Neuronal stem cell (in vitro differentiated cells): Measurements from ENCODE around the gene EGFL6.

Experiments
- DNase-seq: peaks from one replicate; pipeline ENCODE4 v3.0.0-alpha.2; 2013; ENCODE audit warnings: low spot score
- H2AFZ ChIP-seq: one replicate; pipeline ENCODE4 v1.6.1; 2013; ENCODE audit warnings: mild to moderate bottlenecking, low read length, inconsistent platforms
- H2AK5ac ChIP-seq: 2 replicates; pipeline ENCODE4 v1.6.1; 2013; ENCODE audit warnings: low read depth, mild to moderate bottlenecking, inconsistent platforms, low read length, moderate library complexity, mixed read lengths
- H2BK120ac ChIP-seq: 2 replicates; pipeline ENCODE4 v1.6.1; 2013; ENCODE audit warnings: low read depth, mild to moderate bottlenecking, inconsistent platforms, low read length, moderate library complexity, mixed read lengths
- H2BK12ac ChIP-seq: one replicate; pipeline ENCODE4 v1.6.1; 2013; ENCODE audit warnings: low read length, inconsistent platforms
- H2BK15ac ChIP-seq: 2 replicates; pipeline ENCODE4 v1.6.1; 2013; ENCODE audit warnings: mild to moderate bottlenecking, low read length, inconsistent platforms, mixed read lengths
- H2BK5ac ChIP-seq: one replicate; pipeline ENCODE4 v1.6.1; 2013; ENCODE audit warnings: inconsistent platforms, mild to moderate bottlenecking, low read length, moderate library complexity
- H3K14ac ChIP-seq: one replicate; pipeline ENCODE4 v1.6.1; 2013; ENCODE audit warnings: low read length, inconsistent platforms
- H3K18ac ChIP-seq: 2 replicates; pipeline ENCODE4 v1.6.1; 2013; ENCODE audit warnings: low read length, inconsistent platforms
- H3K23ac ChIP-seq: 2 replicates; pipeline ENCODE4 v1.6.1; 2013; ENCODE audit warnings: low read depth, mild to moderate bottlenecking, mixed read lengths, low read length, inconsistent platforms; ENCODE audit not compliant: poor library complexity
- H3K27ac ChIP-seq: replicated peaks from 3 replicates; pipeline ENCODE4 v1.5.1; 2013; ENCODE audit warnings: low read length, inconsistent platforms
- H3K27me3 ChIP-seq, 3 experiments: 2 replicates each; pipeline ENCODE4 v1.6.1; 2013; ENCODE audit warnings: low read length in 3 of 3, mild to moderate bottlenecking in 2 of 3, inconsistent platforms in 1 of 3, low read depth in 1 of 3, mixed read lengths in 1 of 3, moderate library complexity in 1 of 3; ENCODE audit not compliant: control insufficient read depth in 3 of 3, insufficient read depth in 3 of 3
- H3K36me3 ChIP-seq, 2 donors: replicated peaks in 1 of 2; 2 replicates each; pipeline ENCODE4 v1.6.1; 2013; ENCODE audit warnings: low read length in 2 of 2; ENCODE audit not compliant: control insufficient read depth in 2 of 2, insufficient read depth in 2 of 2
- H3K4ac ChIP-seq: 2 replicates; pipeline ENCODE4 v1.6.1; 2013; ENCODE audit warnings: inconsistent platforms, mild to moderate bottlenecking, low read length, moderate library complexity
- H3K4me1 ChIP-seq, 2 donors: 1 replicate in 1 of 2; 2 replicates in 1 of 2; pipeline ENCODE4 v1.6.1; 2013; ENCODE audit warnings: low read length in 2 of 2, low read depth in 1 of 2; ENCODE audit not compliant: control insufficient read depth in 2 of 2, insufficient read depth in 1 of 2
- H3K4me2 ChIP-seq: one replicate; pipeline ENCODE4 v1.6.1; 2013; ENCODE audit warnings: mild to moderate bottlenecking, low read length, inconsistent platforms; ENCODE audit not compliant: insufficient read depth, poor library complexity, severe bottlenecking
- H3K4me3 ChIP-seq, 2 donors: 2 replicates each; pipeline ENCODE4 v1.5.1; 2013; ENCODE audit warnings: low read length in 2 of 2, mild to moderate bottlenecking in 2 of 2, inconsistent platforms in 1 of 2, moderate library complexity in 1 of 2
- H3K79me1 ChIP-seq: one replicate; pipeline ENCODE4 v1.6.1; 2013; ENCODE audit warnings: low read depth, mild to moderate bottlenecking, inconsistent platforms, low read length, moderate library complexity
- H3K9ac ChIP-seq: one replicate; pipeline ENCODE4 v1.6.1; 2013; ENCODE audit warnings: mild to moderate bottlenecking, low read depth, low read length, inconsistent platforms; ENCODE audit not compliant: poor library complexity
- H3K9me3 ChIP-seq, 2 donors: replicated peaks in 1 of 2; 2 replicates each; pipeline versions ENCODE3 to v1.6.1; 2013; ENCODE audit warnings: low read length in 2 of 2, mild to moderate bottlenecking in 2 of 2, inconsistent platforms in 1 of 2, low read depth in 1 of 2, mixed read lengths in 1 of 2, moderate library complexity in 1 of 2; ENCODE audit not compliant: control insufficient read depth in 2 of 2, insufficient read depth in 1 of 2
- H4K8ac ChIP-seq: one replicate; pipeline ENCODE4 v1.6.1; 2013; ENCODE audit warnings: low read depth, mild to moderate bottlenecking, inconsistent platforms, low read length, moderate library complexity
- H4K91ac ChIP-seq: one replicate; pipeline ENCODE4 v1.6.1; 2013; ENCODE audit warnings: low read length, low read depth, mild to moderate bottlenecking, inconsistent platforms; ENCODE audit not compliant: poor library complexity
- WGBS, 2 donors: extraction: QIAGEN DNeasy Blood & Tissue Kit; methylation state at CpG; one replicate each; pipeline ENCODE4 v1.1.7; 2013; ENCODE audit warnings: missing lambda C conversion rate in 2 of 2, mixed read lengths in 1 of 2; ENCODE audit not compliant: insufficient read length in 2 of 2, insufficient replicate concordance in 1 of 2; ENCODE audit errors: extremely low coverage in 2 of 2; 5-methylcytosine and 5-hydroxymethylcytosine counted together

The EGFL6 gene

GRCh38 chrX:13598877-13599276, 29.5 kb downstream of the EGFL6 start:
- no peak for DNase-seq
- Histone ChIP-seq H3K23ac (no peak overlapping the region), H3K4me1 (no peaks in the 10 kb centered on the region), H2BK5ac (no peak overlapping the region), H3K79me1 (no peaks in the 10 kb centered on the region), H2AFZ (no peak overlapping the region), H4K8ac (no peak overlapping the region), H3K27me3 (peaks cover 0 to 3% (median 0%) of the 10 kb centered on the region in 3 experiments), H3K18ac (no peak overlapping the region), H3K14ac (no peak overlapping the region), H3K9me3 (no peaks in the 10 kb centered on the region), H3K27ac (no peak overlapping the region), H2BK12ac (no peak overlapping the region), H2BK15ac (no peak overlapping the region), H4K91ac (no peak overlapping the region), H3K4ac (no peak overlapping the region), H2BK120ac (no peak overlapping the region), H3K4me3 (no peak overlapping the region), H3K36me3 (no peaks in the 10 kb centered on the region), H3K9ac (no peak overlapping the region), H3K4me2 (no peak overlapping the region), H2AK5ac (no peak overlapping the region)
- WGBS, 2 donors, result no CpG with 5 or more reads among the region's 3 CpGs

- Histone ChIP-seq H3K27ac (no peak overlapping the region), H3K79me1 (no peaks in the 10 kb centered on the region), H2BK5ac (no peak overlapping the region), H3K36me3 (no peaks in the 10 kb centered on the region), H2AK5ac (no peak overlapping the region), H4K8ac (no peak overlapping the region), H2AFZ (no peak overlapping the region), H3K4me1 (no peaks in the 10 kb centered on the region), H3K4me2 (no peak overlapping the region), H3K9ac (no peak overlapping the region), H3K27me3 (peaks cover 0 to 3% (median 0%) of the 10 kb centered on the region in 3 experiments), H2BK120ac (no peak overlapping the region), H3K23ac (no peak overlapping the region), H4K91ac (no peak overlapping the region), H2BK12ac (no peak overlapping the region), H3K4ac (no peak overlapping the region), H3K14ac (no peak overlapping the region), H3K9me3 (no peaks in the 10 kb centered on the region), H2BK15ac (no peak overlapping the region), H3K4me3 (no peak overlapping the region), H3K18ac (no peak overlapping the region)
- no CpG with 5 or more reads among the region's 1 CpG for WGBS, 2 donors
- DNase-seq, result no peak
Observed at GRCh38 chrX:13599491-13599890, 30.1 kb downstream of the EGFL6 start.

GRCh38 chrX:13605611-13606010, 36.2 kb downstream of the EGFL6 start:
- Histone ChIP-seq H3K79me1 (no peaks in the 10 kb centered on the region), H3K14ac (no peak overlapping the region), H3K4me1 (peaks cover 0 to 4% of the 10 kb centered on the region in 2 donors), H3K4me2 (no peak overlapping the region), H2BK12ac (no peak overlapping the region), H3K18ac (no peak overlapping the region), H2BK15ac (no peak overlapping the region), H3K4ac (no peak overlapping the region), H3K9ac (no peak overlapping the region), H2BK120ac (no peak overlapping the region), H3K36me3 (no peaks in the 10 kb centered on the region), H3K27ac (no peak overlapping the region), H2AFZ (no peak overlapping the region), H4K91ac (no peak overlapping the region), H3K9me3 (no peaks in the 10 kb centered on the region), H3K27me3 (no peaks in the 10 kb centered on the region), H4K8ac (no peak overlapping the region), H2BK5ac (no peak overlapping the region), H2AK5ac (no peak overlapping the region), H3K4me3 (no peak overlapping the region), H3K23ac (no peak overlapping the region)
- no peak for DNase-seq
- WGBS, 2 donors, result no CpG with 5 or more reads among the region's 1 CpG

GRCh38 chrX:13607331-13607995, 38.1 kb downstream of the EGFL6 start:
- Histone ChIP-seq H3K4me1 (peaks cover 0 to 4% of the 10 kb centered on the region in 2 donors), H3K9ac (no peak overlapping the region), H2BK5ac (no peak overlapping the region), H3K18ac (no peak overlapping the region), H3K23ac (no peak overlapping the region), H3K4me2 (no peak overlapping the region), H4K8ac (no peak overlapping the region), H2BK12ac (no peak overlapping the region), H3K4me3 (no peak overlapping the region), H3K27ac (no peak overlapping the region), H3K79me1 (no peaks in the 10 kb centered on the region), H2BK120ac (no peak overlapping the region), H4K91ac (no peak overlapping the region), H2AK5ac (no peak overlapping the region), H3K9me3 (no peaks in the 10 kb centered on the region), H3K27me3 (no peaks in the 10 kb centered on the region), H2AFZ (no peak overlapping the region), H3K4ac (no peak overlapping the region), H2BK15ac (no peak overlapping the region), H3K14ac (no peak overlapping the region), H3K36me3 (no peaks in the 10 kb centered on the region)
- DNase-seq, result no peak
- no CpG with 5 or more reads among the region's 6 CpGs for WGBS, 2 donors
